ENCODE results near the gene EXOC4.

DNA sequence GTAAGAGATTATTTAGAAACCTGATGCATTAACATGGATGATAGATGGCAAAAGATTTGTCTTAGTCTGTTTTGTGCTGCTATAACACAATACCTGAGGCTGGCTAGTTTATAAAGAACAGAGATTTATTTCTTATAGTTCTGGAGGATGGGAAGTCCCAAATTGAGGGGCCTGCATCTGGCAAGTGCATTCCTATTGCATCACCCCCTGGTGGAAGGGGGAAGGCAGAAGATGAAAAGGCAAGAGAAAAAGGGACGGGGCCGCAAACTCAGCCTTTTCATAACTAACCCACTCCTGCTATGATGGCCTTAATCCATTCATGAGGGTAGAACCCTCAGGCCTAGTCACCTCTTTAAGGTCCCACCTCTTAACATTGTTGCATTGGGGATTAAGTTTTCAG, 720.8 kb downstream of the EXOC4 start:
- TF ChIP-seq, protein P1, sequence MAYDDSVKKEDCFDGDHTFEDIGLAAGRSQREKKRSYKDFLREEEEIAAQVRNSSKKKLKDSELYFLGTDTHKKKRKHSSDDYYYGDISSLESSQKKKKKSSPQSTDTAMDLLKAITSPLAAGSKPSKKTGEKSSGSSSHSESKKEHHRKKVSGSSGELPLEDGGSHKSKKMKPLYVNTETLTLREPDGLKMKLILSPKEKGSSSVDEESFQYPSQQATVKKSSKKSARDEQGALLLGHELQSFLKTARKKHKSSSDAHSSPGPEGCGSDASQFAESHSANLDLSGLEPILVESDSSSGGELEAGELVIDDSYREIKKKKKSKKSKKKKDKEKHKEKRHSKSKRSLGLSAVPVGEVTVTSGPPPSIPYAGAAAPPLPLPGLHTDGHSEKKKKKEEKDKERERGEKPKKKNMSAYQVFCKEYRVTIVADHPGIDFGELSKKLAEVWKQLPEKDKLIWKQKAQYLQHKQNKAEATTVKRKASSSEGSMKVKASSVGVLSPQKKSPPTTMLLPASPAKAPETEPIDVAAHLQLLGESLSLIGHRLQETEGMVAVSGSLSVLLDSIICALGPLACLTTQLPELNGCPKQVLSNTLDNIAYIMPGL (CRISPR knock-in tag; IDR thresholded peaks at IDR 0.05; ENCODE audit: borderline replicate concordance in 1 of 2, low read depth in 1 of 2) = no peak
- TF ChIP-seq FOXJ3 (CRISPR knock-in tag; IDR thresholded peaks at IDR 0.05; ENCODE audit: borderline replicate concordance) = no peak
- TF ChIP-seq ZNF547 (CRISPR knock-in tag; IDR thresholded peaks at IDR 0.05) = no peak

All from HepG2 (cell line).